PFSK-1 (cell line): ENCODE data around the gene CCDC192.

Source experiments
- FOXP2 ChIP-seq: optimal IDR thresholded peaks from 2 replicates; pipeline ENCODE3; 2011; ENCODE audit warnings: borderline replicate concordance, control low read depth, inconsistent platforms; ENCODE audit not compliant: insufficient read depth; ENCODE audit errors: extremely low read length, extremely low read depth
- POLR2AphosphoS5 ChIP-seq: IDR thresholded peaks from 2 replicates; pipeline ENCODE4 v1.6.1; 2012; ENCODE audit warnings: low read depth, mild to moderate bottlenecking, control low read depth, low read length, moderate library complexity
- SIN3A ChIP-seq: IDR thresholded peaks from 2 replicates; pipeline ENCODE4 v1.6.1; 2012; ENCODE audit warnings: mild to moderate bottlenecking, low read length, moderate library complexity, borderline replicate concordance; ENCODE audit not compliant: insufficient read depth
- TAF1 ChIP-seq: IDR thresholded peaks from 2 replicates; pipeline ENCODE4 v1.6.1; 2012; ENCODE audit warnings: low read length, control low read depth, borderline replicate concordance; ENCODE audit not compliant: insufficient read depth
- TF ChIP-seq, protein P1 (sequence below), 2 experiments: IDR thresholded peaks; 2 replicates each; pipeline versions ENCODE4 v1.6.1 to v1.8.0; 2011 to 2012; ENCODE audit warnings: low read depth in 2 of 2, low read length in 2 of 2, control low read depth in 1 of 2, inconsistent platforms in 1 of 2, mild to moderate bottlenecking in 1 of 2, moderate library complexity in 1 of 2; ENCODE audit not compliant: insufficient read depth in 1 of 2

The CCDC192 gene

DNA sequence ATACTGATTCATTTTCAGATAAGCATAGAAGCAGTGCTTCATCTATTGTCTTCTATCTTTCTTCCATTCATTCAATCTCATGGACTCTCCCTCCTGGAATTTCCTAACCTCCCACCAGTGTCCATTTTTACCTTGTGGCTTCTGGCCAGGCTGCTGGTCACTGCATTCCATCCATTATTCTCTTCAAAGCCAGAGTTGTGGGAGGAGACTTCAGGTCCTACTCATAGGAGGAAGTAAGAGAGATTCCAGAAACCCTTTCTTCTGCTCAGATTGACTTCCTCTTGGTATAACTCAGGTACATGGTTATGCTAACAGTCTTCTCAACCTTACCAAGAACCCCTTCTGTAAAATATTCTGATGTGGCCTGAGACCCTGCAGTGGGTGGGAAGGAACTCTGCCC is 227.1 kb downstream of the CCDC192 start:
- TF ChIP-seq, protein P1, sequence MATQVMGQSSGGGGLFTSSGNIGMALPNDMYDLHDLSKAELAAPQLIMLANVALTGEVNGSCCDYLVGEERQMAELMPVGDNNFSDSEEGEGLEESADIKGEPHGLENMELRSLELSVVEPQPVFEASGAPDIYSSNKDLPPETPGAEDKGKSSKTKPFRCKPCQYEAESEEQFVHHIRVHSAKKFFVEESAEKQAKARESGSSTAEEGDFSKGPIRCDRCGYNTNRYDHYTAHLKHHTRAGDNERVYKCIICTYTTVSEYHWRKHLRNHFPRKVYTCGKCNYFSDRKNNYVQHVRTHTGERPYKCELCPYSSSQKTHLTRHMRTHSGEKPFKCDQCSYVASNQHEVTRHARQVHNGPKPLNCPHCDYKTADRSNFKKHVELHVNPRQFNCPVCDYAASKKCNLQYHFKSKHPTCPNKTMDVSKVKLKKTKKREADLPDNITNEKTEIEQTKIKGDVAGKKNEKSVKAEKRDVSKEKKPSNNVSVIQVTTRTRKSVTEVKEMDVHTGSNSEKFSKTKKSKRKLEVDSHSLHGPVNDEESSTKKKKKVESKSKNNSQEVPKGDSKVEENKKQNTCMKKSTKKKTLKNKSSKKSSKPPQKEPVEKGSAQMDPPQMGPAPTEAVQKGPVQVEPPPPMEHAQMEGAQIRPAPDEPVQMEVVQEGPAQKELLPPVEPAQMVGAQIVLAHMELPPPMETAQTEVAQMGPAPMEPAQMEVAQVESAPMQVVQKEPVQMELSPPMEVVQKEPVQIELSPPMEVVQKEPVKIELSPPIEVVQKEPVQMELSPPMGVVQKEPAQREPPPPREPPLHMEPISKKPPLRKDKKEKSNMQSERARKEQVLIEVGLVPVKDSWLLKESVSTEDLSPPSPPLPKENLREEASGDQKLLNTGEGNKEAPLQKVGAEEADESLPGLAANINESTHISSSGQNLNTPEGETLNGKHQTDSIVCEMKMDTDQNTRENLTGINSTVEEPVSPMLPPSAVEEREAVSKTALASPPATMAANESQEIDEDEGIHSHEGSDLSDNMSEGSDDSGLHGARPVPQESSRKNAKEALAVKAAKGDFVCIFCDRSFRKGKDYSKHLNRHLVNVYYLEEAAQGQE (IDR thresholded peaks at IDR 0.05; ENCODE audit: insufficient read depth in 1 of 2, low read depth in 2 of 2, low read length in 2 of 2) = no peak
- TF ChIP-seq FOXP2 = no peak
- TF ChIP-seq TAF1 = no peak
- TF ChIP-seq POLR2AphosphoS5 = no peak
- TF ChIP-seq SIN3A = no peak

- TF ChIP-seq FOXP2 (no peak), POLR2AphosphoS5 (no peak), TAF1 (no peak), SIN3A (no peak)
Measured at GRCh38 chr5:127931396-127931795, 228.2 kb downstream of the CCDC192 start.

GRCh38 chr5:127933348-127933747 is 230.2 kb downstream of the CCDC192 start:
- TF ChIP-seq, protein P1 (IDR thresholded peaks at IDR 0.05; ENCODE audit: insufficient read depth in 1 of 2, low read depth in 2 of 2, low read length in 2 of 2) = no peak
- no peak for TF ChIP-seq FOXP2
- TF ChIP-seq SIN3A = no peak
- no peak for TF ChIP-seq POLR2AphosphoS5

GRCh38 chr5:127934791-127935256 is 231.6 kb downstream of the CCDC192 start:
- TF ChIP-seq FOXP2 (no peak), POLR2AphosphoS5 (no peak), TAF1 (no peak), SIN3A (no peak)
- TF ChIP-seq, protein P1 (IDR thresholded peaks at IDR 0.05; ENCODE audit: insufficient read depth in 1 of 2, low read depth in 2 of 2, low read length in 2 of 2) = no peak

GRCh38 chr5:127935398-127935797 is 232.2 kb downstream of the CCDC192 start:
- no peak for TF ChIP-seq POLR2AphosphoS5

DNA sequence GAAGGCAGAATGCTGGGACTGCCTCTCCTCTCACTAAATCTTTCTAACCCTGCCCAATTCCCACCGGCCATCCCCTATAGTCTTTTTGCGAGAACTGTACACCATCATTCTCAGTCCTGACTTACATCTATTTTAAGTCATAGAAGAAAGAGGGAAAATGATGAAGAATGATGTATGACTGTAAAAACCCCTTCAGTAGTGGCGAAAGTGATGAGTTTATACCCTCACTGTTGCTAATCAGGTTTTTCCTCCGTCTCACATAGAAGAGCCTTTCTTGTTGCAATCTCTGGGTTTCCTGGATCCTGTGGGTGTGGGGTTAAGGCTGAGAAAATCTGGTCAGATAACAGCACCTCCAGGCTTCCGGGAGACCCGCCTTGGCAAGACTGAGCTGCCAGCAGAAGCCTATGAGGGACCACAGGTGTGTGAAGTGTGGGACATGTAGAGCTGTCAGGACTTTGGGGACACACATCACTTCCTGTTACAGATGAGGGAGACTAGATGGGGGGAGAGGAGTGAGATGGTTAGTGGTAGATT is 233.3 kb downstream of the CCDC192 start:
- TF ChIP-seq TAF1 (no peak), POLR2AphosphoS5 (no peak)
- TF ChIP-seq, protein P1 (IDR thresholded peaks at IDR 0.05; ENCODE audit: insufficient read depth in 1 of 2, low read depth in 2 of 2, low read length in 2 of 2) = no peak
